ENCODE data around the gene PHGDH.

- TF ChIP-seq POLR2AphosphoS5 (IDR thresholded peaks at IDR 0.05; ENCODE audit: low read depth, low read length) (no peak), FOXP2 (optimal IDR thresholded peaks at IDR 0.05; ENCODE audit: borderline replicate concordance, extremely low read depth, extremely low read length, insufficient read depth) (no peak), SIN3A (IDR thresholded peaks at IDR 0.05; ENCODE audit: borderline replicate concordance, insufficient read depth, low read length) (no peak), TAF1 (IDR thresholded peaks at IDR 0.05; ENCODE audit: borderline replicate concordance, insufficient read depth, low read length) (no peak)
- TF ChIP-seq, protein P1, sequence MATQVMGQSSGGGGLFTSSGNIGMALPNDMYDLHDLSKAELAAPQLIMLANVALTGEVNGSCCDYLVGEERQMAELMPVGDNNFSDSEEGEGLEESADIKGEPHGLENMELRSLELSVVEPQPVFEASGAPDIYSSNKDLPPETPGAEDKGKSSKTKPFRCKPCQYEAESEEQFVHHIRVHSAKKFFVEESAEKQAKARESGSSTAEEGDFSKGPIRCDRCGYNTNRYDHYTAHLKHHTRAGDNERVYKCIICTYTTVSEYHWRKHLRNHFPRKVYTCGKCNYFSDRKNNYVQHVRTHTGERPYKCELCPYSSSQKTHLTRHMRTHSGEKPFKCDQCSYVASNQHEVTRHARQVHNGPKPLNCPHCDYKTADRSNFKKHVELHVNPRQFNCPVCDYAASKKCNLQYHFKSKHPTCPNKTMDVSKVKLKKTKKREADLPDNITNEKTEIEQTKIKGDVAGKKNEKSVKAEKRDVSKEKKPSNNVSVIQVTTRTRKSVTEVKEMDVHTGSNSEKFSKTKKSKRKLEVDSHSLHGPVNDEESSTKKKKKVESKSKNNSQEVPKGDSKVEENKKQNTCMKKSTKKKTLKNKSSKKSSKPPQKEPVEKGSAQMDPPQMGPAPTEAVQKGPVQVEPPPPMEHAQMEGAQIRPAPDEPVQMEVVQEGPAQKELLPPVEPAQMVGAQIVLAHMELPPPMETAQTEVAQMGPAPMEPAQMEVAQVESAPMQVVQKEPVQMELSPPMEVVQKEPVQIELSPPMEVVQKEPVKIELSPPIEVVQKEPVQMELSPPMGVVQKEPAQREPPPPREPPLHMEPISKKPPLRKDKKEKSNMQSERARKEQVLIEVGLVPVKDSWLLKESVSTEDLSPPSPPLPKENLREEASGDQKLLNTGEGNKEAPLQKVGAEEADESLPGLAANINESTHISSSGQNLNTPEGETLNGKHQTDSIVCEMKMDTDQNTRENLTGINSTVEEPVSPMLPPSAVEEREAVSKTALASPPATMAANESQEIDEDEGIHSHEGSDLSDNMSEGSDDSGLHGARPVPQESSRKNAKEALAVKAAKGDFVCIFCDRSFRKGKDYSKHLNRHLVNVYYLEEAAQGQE (IDR thresholded peaks at IDR 0.05; ENCODE audit: insufficient read depth in 1 of 2, low read depth in 2 of 2, low read length in 2 of 2), result no peak
Observed at GRCh38 chr1:119673171-119673940, 38.4 kb upstream of the PHGDH start.

Data from PFSK-1 (cell line).